ENCODE measurements around the gene HASPIN.

The HASPIN gene

GRCh38 chr17:3723556-3724377 is at the start of gene HASPIN:
TSS of gene HASPIN (plus strand) at chr17:3723903. CDS start at chr17:3723936, 33 bp downstream.
- DNase-seq (ENCODE audit: low spot score): peak; percentile 99

GRCh38 chr17:3675886-3676285 is 47.8 kb upstream of the HASPIN start:
- DNase-seq (ENCODE audit: low spot score): no peak

- DNase-seq (ENCODE audit: low spot score): no peak
These were observed 45.4 kb upstream of the HASPIN start for GRCh38 chr17:3678095-3678820.

DNA sequence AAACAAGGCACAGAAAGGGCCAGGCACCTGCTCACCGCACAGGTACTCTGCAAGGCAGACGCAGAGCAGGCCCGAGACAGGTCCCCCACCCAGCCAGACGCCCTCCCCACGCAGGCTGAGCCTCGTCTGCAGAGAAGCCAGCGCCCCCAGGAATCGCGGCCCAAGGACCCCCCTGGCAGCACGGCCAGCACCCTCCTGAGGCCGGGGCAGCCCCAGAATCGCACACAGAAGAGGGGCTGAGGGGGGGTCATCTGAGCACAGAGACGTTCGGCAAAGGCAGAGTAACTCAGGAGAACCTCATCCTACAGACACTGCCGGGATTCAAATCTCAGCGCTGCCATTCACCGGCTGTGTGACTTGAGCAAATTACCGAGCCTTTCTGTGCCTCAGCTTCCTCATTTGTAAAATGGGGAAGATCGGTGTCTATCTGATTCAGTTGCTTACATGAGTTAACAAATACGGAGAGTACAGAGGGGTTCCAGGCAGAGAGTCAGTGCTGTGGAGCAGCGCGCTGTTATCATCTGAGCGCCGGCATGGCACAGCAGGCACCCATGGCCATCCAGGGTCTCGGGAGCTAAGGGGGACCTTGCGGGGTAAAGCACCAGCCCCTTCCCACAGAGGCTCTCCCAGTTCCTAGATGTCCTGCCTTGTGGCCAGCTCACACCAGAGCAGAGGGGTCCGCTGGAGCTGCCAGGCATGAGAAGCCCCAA is 44.7 kb upstream of the HASPIN start:
- no peak for DNase-seq (ENCODE audit: low spot score)

DNA sequence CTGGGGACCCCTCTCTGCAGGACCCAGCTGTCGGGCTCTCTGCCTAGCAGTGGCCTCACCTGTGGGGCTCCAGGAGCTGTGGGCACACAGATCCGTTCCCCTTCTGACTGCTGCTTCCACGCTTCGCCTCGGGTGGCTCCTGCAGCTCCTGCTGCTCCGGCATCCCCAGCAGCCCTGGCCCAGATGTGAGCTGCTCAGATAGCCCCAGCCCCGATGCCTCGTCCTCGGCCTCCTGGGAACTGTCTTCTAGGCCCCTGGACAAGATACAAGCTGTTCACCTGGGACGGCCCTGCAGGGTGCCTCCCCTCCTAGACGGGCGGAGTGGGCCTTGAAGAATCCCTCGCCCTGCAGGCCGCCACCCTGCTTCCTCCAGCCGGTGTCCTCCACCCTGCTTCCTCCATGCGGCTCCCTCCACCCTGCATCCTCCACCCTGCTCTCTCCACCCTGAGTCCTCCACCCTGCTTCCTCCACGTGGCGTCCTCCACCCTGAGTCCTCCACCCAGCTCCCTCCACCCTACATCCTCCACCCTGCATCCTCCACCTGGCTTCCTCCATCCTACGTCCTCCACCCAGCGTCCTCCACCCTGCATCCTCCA is 44.1 kb upstream of the HASPIN start:
- DNase-seq (ENCODE audit: low spot score): no peak

DNA sequence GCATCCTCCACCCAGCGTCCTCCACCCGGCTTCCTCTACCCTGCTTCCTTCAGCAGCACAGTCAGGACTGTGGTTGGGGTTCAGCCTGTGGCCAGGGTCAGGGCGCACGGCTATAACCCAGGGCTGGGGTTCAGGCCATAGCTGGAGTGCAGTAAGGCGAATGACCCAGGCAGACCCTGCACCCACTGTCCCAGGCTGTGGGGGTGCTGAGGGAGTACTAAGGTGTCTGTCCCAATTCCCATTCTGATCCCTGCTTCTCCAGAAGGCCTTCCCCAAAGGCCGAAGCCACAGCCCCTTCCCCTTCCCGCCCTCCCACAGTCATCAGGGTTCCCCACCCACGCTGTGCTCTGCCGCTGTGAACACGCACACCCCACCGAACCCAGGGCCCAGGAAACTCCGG is 42.6 kb upstream of the HASPIN start:
- no peak for DNase-seq (ENCODE audit: low spot score)

- no peak for DNase-seq (ENCODE audit: low spot score)
These were observed 42.1 kb upstream of the HASPIN start for GRCh38 chr17:3681565-3681964.

GRCh38 chr17:3682033-3682432 is 41.7 kb upstream of the HASPIN start:
- no peak for DNase-seq (ENCODE audit: low spot score)

DNA sequence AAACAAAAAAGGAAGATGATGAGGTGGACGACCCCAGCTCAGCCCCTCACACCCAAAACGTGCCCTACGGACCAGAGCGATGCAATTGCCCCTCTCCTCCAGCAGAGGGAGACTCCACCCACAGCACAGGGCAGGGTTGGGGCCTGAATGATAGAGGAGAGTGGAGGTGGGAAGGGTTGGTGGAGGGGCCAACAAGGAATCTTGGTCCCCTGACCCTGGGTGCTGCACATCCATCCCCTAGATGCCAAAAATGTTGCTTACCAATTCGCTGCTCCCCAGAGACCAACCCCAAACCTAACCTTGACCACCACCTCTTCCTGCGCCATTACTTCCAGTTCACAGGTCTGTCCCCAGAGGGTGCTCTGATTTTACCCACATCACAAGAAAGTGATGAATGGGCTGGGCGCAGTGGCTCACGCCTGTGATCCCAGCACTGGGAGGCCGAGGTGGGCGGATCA is 40.6 kb upstream of the HASPIN start:
- DNase-seq (ENCODE audit: low spot score): peak; percentile 75

GRCh38 chr17:3685174-3685573 is 38.5 kb upstream of the HASPIN start:
- no peak for DNase-seq (ENCODE audit: low spot score)

DNA sequence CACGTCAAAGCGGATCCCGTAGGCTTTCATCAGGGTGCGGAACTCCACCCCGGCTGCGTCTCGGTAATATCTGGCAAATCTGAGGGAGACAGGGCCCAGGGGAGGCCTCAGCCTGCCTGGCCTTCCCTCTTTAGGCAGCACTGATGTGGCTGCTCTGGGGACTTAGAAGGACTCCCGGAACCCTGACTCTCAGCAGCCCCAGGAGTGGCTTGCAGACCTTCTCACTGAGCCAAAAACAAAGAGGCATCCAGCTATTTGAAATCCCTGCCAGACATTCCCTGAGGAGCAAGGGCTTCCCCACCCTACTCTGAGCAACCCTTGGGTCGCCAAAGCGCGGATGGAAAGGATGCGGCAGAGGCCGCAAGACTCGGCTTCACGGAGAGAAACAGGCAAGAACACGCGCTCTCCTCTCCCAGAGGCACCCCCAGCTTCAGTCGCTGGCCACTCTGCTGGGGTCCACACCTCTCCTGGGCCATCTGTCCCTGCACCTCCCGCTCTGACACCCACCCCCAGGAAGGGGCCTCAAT is 35.6 kb upstream of the HASPIN start:
- DNase-seq (ENCODE audit: low spot score): no peak

GRCh38 chr17:3688852-3689261 is 34.8 kb upstream of the HASPIN start:
- DNase-seq (ENCODE audit: low spot score): no peak

GRCh38 chr17:3689262-3690093 is 34.2 kb upstream of the HASPIN start:
- no peak for DNase-seq (ENCODE audit: low spot score)

GRCh38 chr17:3690094-3690715 is 33.5 kb upstream of the HASPIN start:
- DNase-seq (ENCODE audit: low spot score): no peak

GRCh38 chr17:3691617-3692067 is 32.1 kb upstream of the HASPIN start:
- DNase-seq (ENCODE audit: low spot score): no peak

DNA sequence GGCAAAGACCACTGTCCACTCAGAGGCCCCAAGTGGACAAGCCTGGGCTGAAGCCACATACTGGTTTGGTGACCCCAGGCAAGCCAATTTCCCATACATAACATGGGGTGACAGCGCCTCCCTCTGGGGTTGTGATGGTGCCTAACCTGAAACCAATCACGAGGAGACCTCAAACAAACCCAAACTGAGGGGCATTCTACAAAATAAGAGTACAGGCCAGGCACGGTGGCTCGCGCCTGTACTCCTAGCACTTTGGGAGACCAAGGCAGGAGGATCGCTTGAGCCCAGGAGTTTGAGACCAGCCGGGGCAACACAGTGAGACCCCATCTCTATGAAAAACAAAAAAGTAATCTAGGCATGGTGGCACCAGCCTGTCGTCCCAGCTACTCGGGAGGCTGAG is 31.4 kb upstream of the HASPIN start:
- DNase-seq (ENCODE audit: low spot score): no peak

GRCh38 chr17:3693141-3693540 is 30.6 kb upstream of the HASPIN start:
- DNase-seq (ENCODE audit: low spot score): no peak

GRCh38 chr17:3693829-3694231 is 29.9 kb upstream of the HASPIN start:
- DNase-seq (ENCODE audit: low spot score): no peak

- DNase-seq (ENCODE audit: low spot score): no peak
These were observed 28.5 kb upstream of the HASPIN start for GRCh38 chr17:3695129-3695722.
